Stimulated activated CD4-positive, alpha-beta T cell treated with anti-CD3 and anti-CD28 coated beads, Interleukin-1b, Interleukin-23, amount 100 ng/mL, for 4 hours (primary cell): ENCODE data around the gene GNB1L.
"Not testable (repeated sequence)": the region's sequence is repeated elsewhere in the genome, so short reads cannot be mapped to it uniquely, and the experiment has no call there.

ENCODE experiments used
- DNase-seq, 2 donors: peaks; one replicate each; pipeline ENCODE4 v3.0.0-alpha.2; 2020; ENCODE audit warnings: low read depth in 2 of 2

Gene GNB1L

DNA sequence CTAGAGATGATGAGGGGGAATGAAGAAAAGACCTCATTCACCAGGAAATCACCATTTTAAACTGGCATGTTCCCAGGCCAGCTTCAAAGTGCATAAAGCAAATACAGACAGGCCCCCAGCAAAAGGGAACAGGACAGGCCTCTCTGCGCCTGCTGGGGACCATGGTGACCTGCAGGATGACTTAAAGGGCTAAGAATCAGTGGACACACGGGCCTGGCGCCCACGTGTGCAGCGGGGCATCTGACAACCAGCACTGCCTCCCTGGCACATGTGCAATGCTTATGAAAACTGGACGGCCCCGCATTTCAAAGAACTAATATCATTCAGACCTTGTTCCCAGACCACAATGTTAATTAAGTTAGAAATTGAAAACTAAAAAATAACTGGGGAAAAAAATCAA is 58.5 kb downstream of the GNB1L start:
- no peak for DNase-seq

DNA sequence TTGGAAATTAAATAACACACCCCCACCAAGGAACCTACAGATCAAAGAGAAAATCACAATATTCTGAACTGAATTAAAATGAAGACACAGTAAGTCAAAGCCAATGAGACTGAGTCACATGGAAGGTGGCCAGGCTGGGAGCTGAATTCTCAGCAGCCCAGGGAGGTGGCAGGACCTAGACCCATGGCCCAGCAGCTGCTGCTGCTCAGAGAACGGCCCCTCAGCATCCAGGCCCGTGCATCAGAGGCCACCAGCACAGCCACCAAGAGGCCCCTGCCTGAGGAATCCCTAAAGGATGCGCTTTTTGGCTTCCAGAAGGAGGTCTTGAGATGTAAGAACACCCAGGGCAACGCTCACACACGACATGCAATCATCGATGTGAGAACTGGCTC is 59.1 kb downstream of the GNB1L start:
- DNase-seq, result no peak

GRCh38 chr22:19793661-19794310 is 60.9 kb downstream of the GNB1L start:
- DNase-seq, result no peak

- no peak for DNase-seq
These were observed 61.5 kb downstream of the GNB1L start for GRCh38 chr22:19793161-19793560.

- not testable (repeated sequence) for DNase-seq
These were observed 62.2 kb downstream of the GNB1L start for GRCh38 chr22:19792383-19792896.

- DNase-seq, result no peak
These were observed 62.8 kb downstream of the GNB1L start for GRCh38 chr22:19791894-19792293.

DNA sequence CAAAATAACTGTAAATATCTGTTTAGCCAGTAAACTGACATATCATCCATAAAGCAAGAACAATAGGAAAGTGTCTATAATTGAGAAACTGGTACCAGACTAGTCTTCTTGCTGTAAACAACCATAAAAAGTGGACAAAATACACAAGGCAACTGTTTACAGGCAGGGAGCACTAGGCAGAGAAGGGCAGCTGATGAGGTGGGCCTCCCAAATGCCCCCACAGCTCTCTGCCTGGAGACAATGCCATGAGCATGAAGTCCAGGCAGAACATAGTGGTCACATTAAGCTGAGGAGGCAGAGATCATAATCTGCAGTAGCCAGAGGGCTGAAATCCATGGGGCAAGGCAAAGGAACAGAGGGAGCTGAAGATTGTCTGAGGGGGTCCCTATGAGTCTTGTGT is 63.4 kb downstream of the GNB1L start:
- DNase-seq, result no peak

DNA sequence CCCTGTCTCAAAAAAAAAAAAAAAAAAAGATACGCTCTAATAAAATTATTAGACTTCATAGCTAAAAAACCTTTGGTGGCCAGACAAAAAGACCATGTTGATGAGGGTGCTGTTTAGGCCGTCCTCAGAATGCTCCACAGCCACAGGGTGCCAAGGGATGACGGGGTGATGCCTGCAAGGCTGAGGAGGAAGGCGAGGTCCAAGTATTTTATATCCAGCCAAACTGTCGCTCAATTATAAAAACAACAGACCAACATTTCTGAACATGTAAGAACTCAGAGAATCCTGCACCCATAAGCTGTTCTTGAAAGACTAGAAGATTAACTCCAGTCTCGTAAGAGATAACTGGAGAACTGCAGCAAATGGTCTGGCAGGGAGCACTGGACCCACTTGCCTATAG is 64.8 kb downstream of the GNB1L start:
- DNase-seq, result no peak

- no peak for DNase-seq
These were observed 65.3 kb downstream of the GNB1L start for GRCh38 chr22:19789406-19789805.

DNA sequence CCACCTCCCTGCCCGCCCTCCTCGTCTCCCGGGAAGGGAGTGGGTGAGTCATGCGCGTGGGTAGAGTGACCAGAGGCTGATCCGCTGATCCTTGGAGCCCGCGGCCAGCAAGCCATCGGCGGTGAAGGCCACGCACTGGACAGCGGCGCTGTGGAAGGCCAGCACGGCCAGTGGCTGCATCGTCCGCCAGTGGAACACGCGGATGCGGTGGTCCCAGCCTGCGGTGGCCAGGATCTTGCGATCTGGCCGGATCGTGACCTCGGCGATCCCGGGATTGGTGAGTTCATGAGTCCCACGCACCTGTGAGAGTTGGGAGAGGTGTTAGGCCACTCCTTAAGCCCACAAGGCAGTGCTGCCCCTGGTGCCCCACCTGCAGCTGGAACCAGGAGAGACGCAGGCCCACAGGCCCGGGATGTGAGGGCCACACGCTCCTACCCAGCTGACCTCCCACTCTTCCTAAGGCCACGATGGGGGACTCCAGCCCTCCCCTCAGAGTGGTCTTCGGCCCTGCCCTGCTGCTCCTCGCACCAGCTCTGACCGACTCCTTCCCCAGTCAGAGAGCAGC is 65.9 kb downstream of the GNB1L start:
- DNase-seq, result no peak

DNA sequence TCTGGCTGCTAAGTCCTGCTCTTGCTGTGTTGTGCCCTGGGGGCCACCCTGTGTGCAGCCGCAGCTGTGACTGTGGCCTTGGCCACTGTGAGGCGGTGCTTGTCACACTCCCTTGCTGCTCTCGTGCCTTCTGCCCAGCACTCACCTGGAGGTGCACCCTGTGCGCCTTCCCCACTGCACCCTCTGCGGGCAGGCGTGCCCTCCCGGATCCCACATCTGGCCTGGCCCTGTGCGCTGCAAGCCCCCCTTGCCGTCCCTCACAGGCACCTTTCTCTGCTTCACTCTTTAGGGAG is 66.9 kb downstream of the GNB1L start:
- no peak for DNase-seq

GRCh38 chr22:19786959-19787848 is 67.5 kb downstream of the GNB1L start:
- DNase-seq, result no peak

DNA sequence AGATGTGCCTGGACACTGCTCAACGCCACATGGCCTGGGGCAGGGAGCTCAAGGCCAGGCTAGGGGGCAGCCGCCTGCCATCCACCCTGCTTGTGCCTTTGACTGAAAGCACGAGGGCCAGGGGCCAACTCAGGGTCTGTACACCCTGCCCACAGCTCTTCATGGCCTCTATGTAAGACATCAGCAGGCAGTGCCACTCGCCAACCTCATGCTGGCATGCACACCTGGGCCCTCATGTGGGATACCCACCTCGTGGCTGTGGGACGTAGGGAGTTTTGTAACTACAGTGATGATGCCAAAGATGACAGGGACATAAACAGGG is 68.4 kb downstream of the GNB1L start:
- DNase-seq, result no peak

- DNase-seq, result no peak
These were observed 69.0 kb downstream of the GNB1L start for GRCh38 chr22:19785461-19786263.

DNA sequence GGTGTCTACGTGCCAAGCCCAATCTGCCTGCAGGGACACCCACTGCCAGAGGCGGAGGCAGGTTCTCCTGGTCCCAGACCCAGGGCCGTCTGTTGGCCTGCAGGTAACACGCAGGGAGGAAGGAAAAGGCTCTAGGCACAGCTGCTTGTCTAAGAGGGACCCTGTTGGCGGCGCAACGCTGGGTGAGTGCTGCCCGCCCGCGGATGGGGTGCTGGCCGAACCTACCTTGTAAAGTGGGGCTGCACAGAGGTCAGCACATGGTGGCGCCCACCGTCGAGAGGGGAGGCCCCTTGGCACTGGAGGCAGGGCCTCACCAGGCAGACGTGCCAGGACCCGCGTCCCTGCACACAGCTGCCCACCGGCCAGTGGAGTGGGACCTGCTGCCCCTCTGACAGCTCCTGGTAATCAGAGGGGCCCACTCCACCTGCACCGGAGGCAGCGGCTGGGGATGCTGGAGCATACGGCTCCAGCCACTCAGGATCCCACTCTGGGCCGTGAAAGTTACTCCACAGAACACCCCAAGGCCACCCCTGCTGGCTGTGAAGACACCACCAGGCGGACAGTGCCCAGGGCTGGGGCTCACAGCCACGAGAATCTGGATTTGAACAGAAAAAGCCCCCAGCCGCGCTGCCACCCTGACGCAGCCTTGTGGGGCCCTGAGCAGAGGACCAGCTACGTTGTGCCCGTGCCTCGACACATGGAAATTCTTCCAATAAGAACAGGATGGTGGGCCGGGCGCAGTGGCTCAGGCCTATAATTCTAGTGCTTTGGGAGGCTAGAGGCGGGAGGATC is 70.1 kb downstream of the GNB1L start:
- DNase-seq, result no peak

DNA sequence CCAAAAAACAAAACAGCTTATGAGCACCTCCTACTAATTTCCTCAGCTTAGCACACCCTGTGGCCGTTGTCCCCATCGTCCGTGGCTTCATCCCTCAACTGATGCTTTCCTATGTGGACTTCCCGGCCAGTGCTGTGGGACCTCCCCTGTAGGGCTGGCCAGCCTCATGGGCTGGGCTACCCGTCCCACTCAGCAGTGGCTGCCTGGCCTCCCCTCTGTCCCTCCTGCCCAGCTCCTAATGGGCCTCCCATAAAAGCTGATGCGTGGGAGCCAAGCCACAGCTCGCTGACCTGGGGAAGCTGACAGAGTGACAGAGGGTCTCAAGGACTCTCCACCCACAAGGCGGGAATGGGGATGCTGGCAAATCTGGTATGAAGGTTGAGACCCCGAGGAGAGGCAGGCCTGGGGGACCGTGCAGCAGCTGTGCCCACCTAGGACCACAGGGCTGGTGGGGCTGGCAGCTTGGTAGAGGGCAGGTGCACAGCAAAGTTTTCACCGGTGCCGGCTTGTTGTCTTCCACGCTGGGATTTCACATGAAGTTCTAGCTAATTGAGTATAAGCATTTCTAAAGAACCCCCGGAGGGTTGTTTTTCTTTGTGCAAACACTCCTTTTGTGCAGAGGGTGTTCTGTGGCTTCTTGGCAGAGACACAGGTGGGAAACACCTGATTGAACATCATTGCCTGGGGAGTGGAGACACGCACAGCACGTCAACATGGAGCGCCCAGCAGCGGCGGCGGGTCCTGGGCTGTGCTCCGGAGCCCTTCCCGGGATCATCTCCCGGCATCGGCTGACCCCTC is 70.9 kb downstream of the GNB1L start:
- no peak for DNase-seq

DNA sequence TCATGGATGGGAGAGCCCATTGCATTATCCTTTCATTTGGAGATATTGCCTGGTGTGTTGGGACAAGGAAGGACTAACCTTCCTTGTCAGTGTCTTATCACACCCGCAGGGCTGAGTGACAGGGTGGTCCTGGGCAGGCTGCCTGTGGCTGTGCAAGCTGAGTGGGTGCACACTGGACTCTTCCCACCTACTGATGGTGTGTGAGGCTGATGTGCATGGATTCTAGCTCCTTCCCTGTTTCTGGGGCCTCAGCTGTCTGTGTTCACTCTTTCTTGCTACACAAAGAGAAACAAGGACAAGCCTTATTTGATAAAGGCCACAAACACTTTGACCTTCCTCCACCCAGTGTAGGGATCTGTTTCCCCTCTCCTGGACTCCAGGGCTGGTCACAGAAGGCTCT is 72.1 kb downstream of the GNB1L start:
- no peak for DNase-seq

GRCh38 chr22:19779685-19780268 is 74.9 kb downstream of the GNB1L start:
- DNase-seq, result no peak

DNA sequence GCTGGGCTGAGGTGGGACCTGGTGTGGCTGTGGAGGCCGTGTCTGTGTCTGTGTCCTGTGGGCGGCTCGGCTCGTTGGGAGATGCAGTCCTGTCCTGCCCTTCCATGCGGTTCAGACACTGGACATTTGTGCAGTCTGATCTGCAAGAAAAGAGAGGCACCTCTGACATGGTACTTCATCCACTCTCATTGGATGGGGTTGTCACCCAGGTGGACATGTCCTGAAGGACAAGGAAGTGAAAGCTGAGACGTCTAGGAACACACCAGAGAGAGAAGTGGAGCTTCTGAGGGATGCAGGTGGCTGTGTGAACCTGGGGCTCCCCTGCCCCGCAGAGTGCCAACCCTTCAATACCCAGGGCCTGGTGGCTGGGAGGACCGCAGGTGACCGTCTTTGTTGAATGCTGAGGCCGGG is 75.7 kb downstream of the GNB1L start:
- no peak for DNase-seq

DNA sequence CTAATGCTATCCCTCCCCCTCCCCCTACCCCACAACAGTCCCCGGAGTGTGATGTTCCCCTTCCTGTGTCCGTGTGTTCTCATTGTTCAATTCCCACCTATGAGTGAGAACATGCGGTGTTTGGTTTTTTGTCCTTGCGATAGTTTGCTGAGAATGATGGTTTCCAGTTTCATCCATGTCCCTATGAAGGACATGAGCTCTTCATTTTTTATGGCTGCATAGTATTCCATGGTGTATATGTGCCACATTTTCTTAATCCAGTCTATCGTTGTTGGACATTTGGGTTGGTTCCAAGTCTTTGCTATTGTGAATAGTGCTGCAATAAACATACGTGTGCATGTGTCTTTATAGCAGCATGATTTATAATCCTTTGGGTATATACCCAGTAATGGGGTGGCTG is 77.5 kb downstream of the GNB1L start:
- DNase-seq, result not testable (repeated sequence)
